Psoas muscle (tissue), 8 donors: ENCODE measurements around the gene ACVR1. TPM values are rescaled to one million over a fixed set of nuclear protein-coding genes. Genes with fewer than 3 reads are reported as not detected.

Source experiments
- ATAC-seq, 4 donors: fragments of 200-7000 bp; cut with Tn5 transposase; one replicate each; pipeline ENCODE4 v1.9.1; 2020; ENCODE audit warnings: moderate library complexity in 3 of 4, mild to moderate bottlenecking in 2 of 4
- DNase-seq, 2 donors: peaks; one replicate each; pipeline ENCODE4 v3.0.0-alpha.2; 2020
- H3K27ac ChIP-seq: fragments of 200-600 bp; one replicate; pipeline ENCODE4 v1.8.0; 2022
- H3K27me3 ChIP-seq, 3 donors: fragments of 200-600 bp in 1 of 3; one replicate each; pipeline versions ENCODE4 v1.6.1 to v1.8.0; 2013 to 2022; ENCODE audit warnings: low read length in 2 of 3, mild to moderate bottlenecking in 2 of 3, moderate library complexity in 1 of 3; ENCODE audit not compliant: insufficient read depth in 3 of 3
- H3K36me3 ChIP-seq, 2 donors: fragments of 200-600 bp in 1 of 2; one replicate each; pipeline versions ENCODE4 v1.6.1 to v1.8.0; 2013 to 2022; ENCODE audit warnings: low read depth in 1 of 2, mild to moderate bottlenecking in 1 of 2, moderate library complexity in 1 of 2; ENCODE audit not compliant: insufficient read depth in 1 of 2
- H3K4me1 ChIP-seq: fragments of 200-600 bp; one replicate; pipeline ENCODE4 v1.8.0; 2022
- H3K4me3 ChIP-seq: fragments of 200-600 bp; one replicate; pipeline ENCODE4 v1.8.0; 2022; ENCODE audit warnings: mild to moderate bottlenecking
- H3K9me3 ChIP-seq: fragments of 200-600 bp; one replicate; pipeline ENCODE4 v1.8.0; 2022
- CTCF ChIP-seq: fragments of 200-600 bp; IDR thresholded peaks from one replicate; pipeline ENCODE4 v1.8.0; 2022; ENCODE audit warnings: antibody characterized with exemption
- WGBS, 3 donors: extraction: QIAGEN DNeasy Blood & Tissue Kit; methylation state at CpG; one replicate each; pipeline versions ENCODE4 v1.1.6 to v1.1.7; 2013; 5-methylcytosine and 5-hydroxymethylcytosine counted together
- intact Hi-C, 2 donors: fragments of 100-400 bp; cut with DNase I; formaldehyde crosslinking; loops; one replicate each; pipeline versions ENCODE4 v1.11.0 to v1.14.2; 2022
- polyA plus RNA-seq, 3 donors: library from polyadenylated mRNA; stranded (reverse); fragments of 200-250 nt; gene quantifications; one replicate each; pipeline ENCODE4 v1.2.3, GENCODE V29; 2013
- total RNA-seq, 4 donors: library from RNA; stranded (reverse); fragmentation: NEBNext Ultra II Directional in 2 of 4; extraction: Animal tissue kit (Norgen Biotek cat#: 25700) in 2 of 4; gene quantifications; one replicate each; pipeline versions ENCODE4 v1.2.1 to v1.2.4, GENCODE V29; 2021 to 2023
- donor health status: healthy with polysubstance abuse.
- donor health status: DM: no; HTN: no; CAD: no; lungs with moderate emphysema.
- donor health status: Bipolar disorder and iron deficiency.
- donor health status: healthy.
- donor health status: DM: yes; HTN: yes; CAD: no.
- donor health status: DM: no; HTN: no; CAD: no.
- donor health status: DM: no; HTN: no; CAD: no.
- donor health status: DM: yes; HTN: yes; CAD: no.

Gene ACVR1
- total and polyA plus RNA-seq, 7 donors: 9.5 to 28.0 (median 24.1) TPM

- no peak for TF ChIP-seq CTCF
- Histone ChIP-seq H3K4me1 (peaks cover 51% of the 10 kb centered on the region), H3K27me3 (no peaks in the 10 kb centered on the region), H3K9me3 (no peaks in the 10 kb centered on the region), H3K27ac (peak overlapping the region; percentile 53), H3K36me3 (peaks cover 0 to 2% of the 10 kb centered on the region in 2 donors), H3K4me3 (no peak overlapping the region)
- intact Hi-C loops: no loop called here
- no peak for ATAC-seq
- no peak for DNase-seq
- 88 to 97% (median 93%) methylated on average over 5 of the region's 5 CpGs for WGBS, 3 donors
Measured at GRCh38 chr2:157804355-157804754, 71.8 kb downstream of the ACVR1 start.

GRCh38 chr2:157803952-157804351, 72.2 kb downstream of the ACVR1 start:
- Histone ChIP-seq H3K27ac (peak overlapping the region; percentile 53), H3K4me3 (no peak overlapping the region), H3K9me3 (no peaks in the 10 kb centered on the region), H3K27me3 (no peaks in the 10 kb centered on the region), H3K4me1 (peaks cover 47% of the 10 kb centered on the region), H3K36me3 (peaks cover 0 to 6% of the 10 kb centered on the region in 2 donors)
- intact Hi-C loops: no loop called here
- DNase-seq: no peak
- no peak for TF ChIP-seq CTCF
- 40 to 80% (median 56%) methylated on average over 3 of the region's 3 CpGs for WGBS, 3 donors
- ATAC-seq: peak; percentile 27 to 76 (median 60)

GRCh38 chr2:157803476-157803875, 72.7 kb downstream of the ACVR1 start:
- Histone ChIP-seq H3K27ac (no peak overlapping the region), H3K36me3 (peaks cover 0 to 11% of the 10 kb centered on the region in 2 donors), H3K9me3 (no peaks in the 10 kb centered on the region), H3K4me1 (peaks cover 43% of the 10 kb centered on the region), H3K4me3 (no peak overlapping the region), H3K27me3 (no peaks in the 10 kb centered on the region)
- intact Hi-C loops: no loop called here
- DNase-seq: no peak
- 66 to 73% (median 69%) methylated on average over 4 of the region's 4 CpGs for WGBS, 3 donors
- ATAC-seq: no peak
- no peak for TF ChIP-seq CTCF

- no peak overlapping the region for H3K27ac ChIP-seq
- no peak overlapping the region for H3K4me3 ChIP-seq
- WGBS, 3 donors: 77 to 93% (median 85%) methylated on average over 5 of the region's 5 CpGs
- no peak for TF ChIP-seq CTCF
- no peaks in the 10 kb centered on the region for H3K9me3 ChIP-seq
- peak in 1 of 4 donors; percentile 34 for ATAC-seq
- intact Hi-C loops: no loop called here
- H3K27me3 ChIP-seq: no peaks in the 10 kb centered on the region
- peaks cover 21% of the 10 kb centered on the region for H3K4me1 ChIP-seq
- DNase-seq: no peak
- H3K36me3 ChIP-seq: peaks cover 0 to 22% of the 10 kb centered on the region in 2 donors
Measured at GRCh38 chr2:157800838-157801495, 75.2 kb downstream of the ACVR1 start.
